Trophoblast cell (in vitro differentiated cells and primary cell): Measurements from ENCODE around the gene STX5.

Experiments used
- DNase-seq, 2 donors: peaks; one replicate each; pipeline ENCODE4 v3.0.0-alpha.2; 2016
- H2AFZ ChIP-seq: 2 replicates; pipeline ENCODE4 v1.6.1; 2013; ENCODE audit warnings: low read length, moderate library complexity, mild to moderate bottlenecking; ENCODE audit not compliant: insufficient read depth, poor library complexity
- H2AK5ac ChIP-seq: 2 replicates; pipeline ENCODE4 v1.6.1; 2013; ENCODE audit warnings: mild to moderate bottlenecking, low read length
- H2BK120ac ChIP-seq: 2 replicates; pipeline ENCODE4 v1.6.1; 2013; ENCODE audit warnings: low read length, mild to moderate bottlenecking, moderate library complexity; ENCODE audit not compliant: insufficient read depth, poor library complexity
- H2BK12ac ChIP-seq: 2 replicates; pipeline ENCODE4 v1.6.1; 2013; ENCODE audit warnings: mild to moderate bottlenecking, low read length, moderate library complexity
- H2BK5ac ChIP-seq: 2 replicates; pipeline ENCODE4 v1.6.1; 2013; ENCODE audit warnings: low read length, low read depth, moderate library complexity, mild to moderate bottlenecking; ENCODE audit not compliant: poor library complexity
- H3K14ac ChIP-seq: 2 replicates; pipeline ENCODE4 v1.6.1; 2013; ENCODE audit warnings: mild to moderate bottlenecking, low read length
- H3K18ac ChIP-seq: 2 replicates; pipeline ENCODE4 v1.6.1; 2013; ENCODE audit warnings: mild to moderate bottlenecking, low read length
- H3K23ac ChIP-seq: 2 replicates; pipeline ENCODE4 v1.6.1; 2013; ENCODE audit warnings: low read length
- H3K27ac ChIP-seq: 2 replicates; pipeline ENCODE4 v1.5.1; 2013; ENCODE audit warnings: low read depth, mild to moderate bottlenecking, inconsistent platforms, low read length, moderate library complexity
- H3K27me3 ChIP-seq: 2 replicates; pipeline ENCODE4 v1.6.1; 2013; ENCODE audit warnings: inconsistent platforms, mild to moderate bottlenecking, low read length, moderate library complexity; ENCODE audit not compliant: insufficient read depth
- H3K36me3 ChIP-seq, 2 experiments: 1 replicate in 1 of 2; 2 replicates in 1 of 2; pipeline ENCODE4 v1.6.1; 2013; ENCODE audit warnings: low read length in 2 of 2, mild to moderate bottlenecking in 2 of 2, moderate library complexity in 1 of 2; ENCODE audit not compliant: insufficient read depth in 2 of 2, control insufficient read depth in 1 of 2
- H3K4ac ChIP-seq: 2 replicates; pipeline ENCODE4 v1.6.1; 2013; ENCODE audit warnings: low read depth, mild to moderate bottlenecking, low read length, moderate library complexity
- H3K4me1 ChIP-seq, 2 experiments: 1 replicate in 1 of 2; 2 replicates in 1 of 2; pipeline ENCODE4 v1.6.1; 2013; ENCODE audit warnings: low read length in 2 of 2, mild to moderate bottlenecking in 2 of 2, moderate library complexity in 1 of 2; ENCODE audit not compliant: insufficient read depth in 2 of 2, control insufficient read depth in 1 of 2
- H3K4me2 ChIP-seq: 2 replicates; pipeline ENCODE4 v1.6.1; 2013; ENCODE audit warnings: inconsistent platforms, mild to moderate bottlenecking, low read length, moderate library complexity
- H3K4me3 ChIP-seq: 2 replicates; pipeline ENCODE4 v1.5.1; 2013; ENCODE audit warnings: mild to moderate bottlenecking, low read depth, low read length, inconsistent platforms
- H3K79me1 ChIP-seq: one replicate; pipeline ENCODE4 v1.6.1; 2013; ENCODE audit warnings: low read length
- H3K79me2 ChIP-seq: 2 replicates; pipeline ENCODE4 v1.6.1; 2013; ENCODE audit warnings: low read length, mild to moderate bottlenecking; ENCODE audit not compliant: control insufficient read depth, insufficient read depth, poor library complexity
- H3K9ac ChIP-seq: 2 replicates; pipeline ENCODE4 v1.6.1; 2013; ENCODE audit warnings: mild to moderate bottlenecking, low read length
- H3K9me3 ChIP-seq: 2 replicates; pipeline ENCODE4 v1.6.1; 2013; ENCODE audit warnings: low read depth, mild to moderate bottlenecking, control low read depth, inconsistent platforms, low read length; ENCODE audit not compliant: insufficient read depth
- H4K12ac ChIP-seq: 2 replicates; pipeline ENCODE4 v1.6.1; 2013; ENCODE audit warnings: low read depth, mild to moderate bottlenecking, low read length, moderate library complexity
- H4K8ac ChIP-seq: 2 replicates; pipeline ENCODE4 v1.6.1; 2013; ENCODE audit warnings: low read depth, mild to moderate bottlenecking, low read length, moderate library complexity
- H4K91ac ChIP-seq: one replicate; pipeline ENCODE4 v1.6.1; 2013; ENCODE audit warnings: low read depth, mild to moderate bottlenecking, low read length, moderate library complexity
- WGBS: extraction: QIAGEN DNeasy Blood & Tissue Kit; methylation state at CpG from one replicate; pipeline ENCODE4 v1.1.7; 2013; ENCODE audit warnings: missing lambda C conversion rate; ENCODE audit not compliant: insufficient read length, insufficient coverage; ENCODE audit errors: extremely low coverage; 5-methylcytosine and 5-hydroxymethylcytosine counted together

Gene STX5

GRCh38 chr11:62847767-62848314 is 16.0 kb upstream of the STX5 start:
- H3K18ac ChIP-seq: no peak overlapping the region
- WGBS: no CpG with 5 or more reads among the region's 1 CpG

GRCh38 chr11:62846177-62846576 is 14.3 kb upstream of the STX5 start:
- peaks cover 0 to 2% of the 10 kb centered on the region in 2 experiments for H3K4me1 ChIP-seq
- H2AK5ac ChIP-seq: no peak overlapping the region
- H3K4me3 ChIP-seq: no peak overlapping the region
- H3K9ac ChIP-seq: no peak overlapping the region
- no peak overlapping the region for H3K14ac ChIP-seq
- H3K4me2 ChIP-seq: no peak overlapping the region
- H3K36me3 ChIP-seq: no peaks in the 10 kb centered on the region
- H3K79me1 ChIP-seq: peaks cover 8% of the 10 kb centered on the region
- no peak overlapping the region for H4K91ac ChIP-seq
- no peaks in the 10 kb centered on the region for H3K27me3 ChIP-seq
- H2BK12ac ChIP-seq: no peak overlapping the region
- no peak overlapping the region for H3K18ac ChIP-seq
- no peak overlapping the region for H4K8ac ChIP-seq
- H2AFZ ChIP-seq: no peak overlapping the region
- H3K27ac ChIP-seq: no peak overlapping the region
- no peak overlapping the region for H3K23ac ChIP-seq
- DNase-seq: no peak
- peaks cover 1% of the 10 kb centered on the region for H3K79me2 ChIP-seq
- H3K4ac ChIP-seq: no peak overlapping the region
- H3K9me3 ChIP-seq: no peaks in the 10 kb centered on the region
- WGBS: no CpG with 5 or more reads among the region's 3 CpGs
- H2BK120ac ChIP-seq: no peak overlapping the region
- no peak overlapping the region for H4K12ac ChIP-seq
- no peak overlapping the region for H2BK5ac ChIP-seq

More at GRCh38 chr11:62847767-62848314, 16.0 kb upstream of the STX5 start:
- DNase-seq: no peak
- Histone ChIP-seq H2BK5ac (no peak overlapping the region), H3K4me1 (no peaks in the 10 kb centered on the region), H2AK5ac (no peak overlapping the region), H4K8ac (no peak overlapping the region), H3K23ac (no peak overlapping the region), H3K27ac (no peak overlapping the region), H2BK120ac (no peak overlapping the region), H3K14ac (no peak overlapping the region), H4K91ac (no peak overlapping the region), H3K4me2 (no peak overlapping the region), H3K36me3 (peaks cover 4 to 13% of the 10 kb centered on the region in 2 experiments), H3K9me3 (no peaks in the 10 kb centered on the region), H3K9ac (no peak overlapping the region), H3K4me3 (no peak overlapping the region), H4K12ac (no peak overlapping the region), H3K4ac (no peak overlapping the region), H3K79me1 (no peaks in the 10 kb centered on the region), H2BK12ac (no peak overlapping the region), H2AFZ (no peak overlapping the region), H3K27me3 (no peaks in the 10 kb centered on the region), H3K79me2 (no peaks in the 10 kb centered on the region)

- no peak overlapping the region for H3K18ac ChIP-seq
- H3K23ac ChIP-seq: no peak overlapping the region
- H3K4me1 ChIP-seq: peaks cover 0 to 2% of the 10 kb centered on the region in 2 experiments
- H2BK120ac ChIP-seq: no peak overlapping the region
- DNase-seq: no peak
- H4K8ac ChIP-seq: no peak overlapping the region
- no peak overlapping the region for H2BK12ac ChIP-seq
- WGBS: no CpG with 5 or more reads among the region's 3 CpGs
- no peak overlapping the region for H3K9ac ChIP-seq
- no peaks in the 10 kb centered on the region for H3K36me3 ChIP-seq
- H3K79me1 ChIP-seq: peaks cover 21% of the 10 kb centered on the region
- H4K91ac ChIP-seq: peak overlapping the region; percentile 13
- no peak overlapping the region for H3K4ac ChIP-seq
- H4K12ac ChIP-seq: no peak overlapping the region
- H3K4me2 ChIP-seq: no peak overlapping the region
- no peak overlapping the region for H2AFZ ChIP-seq
- no peaks in the 10 kb centered on the region for H3K27me3 ChIP-seq
- peaks cover 8% of the 10 kb centered on the region for H3K79me2 ChIP-seq
- H2AK5ac ChIP-seq: no peak overlapping the region
- no peak overlapping the region for H3K14ac ChIP-seq
- no peak overlapping the region for H2BK5ac ChIP-seq
- no peak overlapping the region for H3K27ac ChIP-seq
- no peaks in the 10 kb centered on the region for H3K9me3 ChIP-seq
- H3K4me3 ChIP-seq: no peak overlapping the region
Observed at GRCh38 chr11:62844154-62844553, 12.3 kb upstream of the STX5 start.

GRCh38 chr11:62843466-62843865 is 11.6 kb upstream of the STX5 start:
- H2BK120ac ChIP-seq: no peak overlapping the region
- H3K4ac ChIP-seq: no peak overlapping the region
- no peak for DNase-seq
- no peak overlapping the region for H2AFZ ChIP-seq
- H3K9ac ChIP-seq: no peak overlapping the region
- H3K4me2 ChIP-seq: no peak overlapping the region
- no peak overlapping the region for H3K4me3 ChIP-seq
- H3K79me2 ChIP-seq: peaks cover 11% of the 10 kb centered on the region
- no peaks in the 10 kb centered on the region for H3K9me3 ChIP-seq
- peaks cover 0 to 3% of the 10 kb centered on the region in 2 experiments for H3K4me1 ChIP-seq
- no peak overlapping the region for H4K91ac ChIP-seq
- no peak overlapping the region for H4K8ac ChIP-seq
- H3K23ac ChIP-seq: no peak overlapping the region
- H3K14ac ChIP-seq: no peak overlapping the region
- no peak overlapping the region for H2AK5ac ChIP-seq
- H2BK5ac ChIP-seq: no peak overlapping the region
- no peak overlapping the region for H4K12ac ChIP-seq
- WGBS: no CpG with 5 or more reads among the region's 3 CpGs
- no peaks in the 10 kb centered on the region for H3K27me3 ChIP-seq
- no peak overlapping the region for H2BK12ac ChIP-seq
- peaks cover 24% of the 10 kb centered on the region for H3K79me1 ChIP-seq
- H3K36me3 ChIP-seq: no peaks in the 10 kb centered on the region
- no peak overlapping the region for H3K18ac ChIP-seq
- no peak overlapping the region for H3K27ac ChIP-seq
